ENCODE data around the gene BRI3BP. TPM values are rescaled to one million over a fixed set of nuclear protein-coding genes. Genes with fewer than 3 reads are reported as not detected.

Gene BRI3BP, protein sequence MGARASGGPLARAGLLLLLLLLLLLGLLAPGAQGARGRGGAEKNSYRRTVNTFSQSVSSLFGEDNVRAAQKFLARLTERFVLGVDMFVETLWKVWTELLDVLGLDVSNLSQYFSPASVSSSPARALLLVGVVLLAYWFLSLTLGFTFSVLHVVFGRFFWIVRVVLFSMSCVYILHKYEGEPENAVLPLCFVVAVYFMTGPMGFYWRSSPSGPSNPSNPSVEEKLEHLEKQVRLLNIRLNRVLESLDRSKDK
- total RNA-seq (1 to 10 TPM; 8.9 to 9.5 TPM), polyA plus RNA-seq (1 to 10 TPM; 1.7 to 4.2 TPM)

DNA sequence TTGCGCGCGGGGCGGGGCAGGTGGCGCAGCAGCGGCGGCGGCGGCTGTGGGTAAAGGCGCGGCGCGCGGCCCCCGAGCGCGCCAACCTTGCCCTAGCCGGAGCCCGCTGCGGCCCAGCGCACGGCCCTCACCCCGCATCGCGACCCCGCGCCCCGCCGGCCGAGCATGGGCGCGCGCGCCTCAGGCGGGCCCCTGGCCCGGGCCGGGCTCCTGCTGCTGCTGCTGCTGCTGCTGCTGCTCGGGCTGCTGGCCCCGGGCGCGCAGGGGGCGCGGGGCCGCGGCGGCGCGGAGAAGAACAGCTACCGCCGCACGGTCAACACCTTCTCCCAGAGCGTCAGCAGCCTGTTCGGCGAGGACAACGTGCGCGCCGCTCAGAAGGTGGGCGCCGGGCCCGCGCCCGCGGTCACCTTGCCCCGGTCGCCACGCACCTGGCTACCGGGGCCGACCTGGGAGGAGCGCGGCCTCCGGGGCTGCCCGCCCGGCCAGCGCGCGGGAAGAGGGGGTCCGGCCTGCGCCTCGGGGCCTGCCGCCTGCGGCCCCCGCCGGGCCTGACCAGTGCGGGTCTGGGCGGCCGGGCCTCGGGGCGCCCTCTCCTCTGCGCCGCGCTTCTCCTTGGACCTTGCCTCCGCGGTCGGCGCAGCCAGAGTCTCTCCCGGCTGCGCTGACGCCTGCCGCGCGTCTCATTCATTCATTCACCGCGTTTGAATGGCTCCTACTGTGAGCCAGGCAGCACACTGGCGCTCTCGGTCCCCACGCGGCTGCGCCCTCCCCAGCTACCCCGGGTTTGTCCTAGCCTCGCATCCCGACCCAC, at the start of gene BRI3BP:
TSS of gene BRI3BP (plus strand) at position 20 of the 811 bp plus-strand sequence. CDS start at position 166, 146 bp downstream.
- peak in 3 of 5 donors; percentile 15 to 74 (median 23) for DNase-seq
- intact Hi-C loops (cut with micrococcal nuclease): loop anchor here (1.0 to 2.0 kb wide), 4 partner anchors 54 to 77 kb away; partner anchors contain the start of gene AACS
- H3K36me3 ChIP-seq (ENCODE audit: insufficient read depth, low read length): no peaks in the 10 kb centered on the region
- peaks cover 14 to 35% (median 27%) of the 10 kb centered on the region in 4 donors for H3K4me1 Mint-ChIP-seq
- peaks cover 28% of the 10 kb centered on the region for H3K4me1 ChIP-seq (ENCODE audit: insufficient read depth, low read length)
- peaks cover 0 to 10% of the 10 kb centered on the region in 2 donors for H3K36me3 Mint-ChIP-seq
- peak within 1 kb of the TSS; percentile 91 to 93 (median 92) for H3K4me3 Mint-ChIP-seq
- H3K27me3 ChIP-seq (ENCODE audit: insufficient read depth, low read length): no peaks in the 10 kb centered on the region
- H3K9me3 Mint-ChIP-seq: peaks cover 0 to 2% (median 0%) of the 10 kb centered on the region in 8 donors
- POLR2A ChIA-PET (ENCODE audit: partially characterized antibody): interaction anchor here (0.6 to 4.1 kb wide), 6 partner anchors 54 to 77 kb away, joined by 3 to 44 read pairs (median 6); partner anchors contain the start of gene UBC
- CTCF ChIA-PET (ENCODE audit: partially characterized antibody): interaction anchor here (0.8 to 2.0 kb wide), 5 partner anchors 49 to 87 kb away, joined by 3 to 6 read pairs (median 3); partner anchors contain the start of gene AACS
- H3K4me3 ChIP-seq (ENCODE audit: low read length in 2 of 2): peak within 1 kb of the TSS; percentile 78 to 90
- peak within 1 kb of the TSS; percentile 41 for H3K27ac ChIP-seq (ENCODE audit: low read depth, low read length)
- H3K27ac Mint-ChIP-seq: peak within 1 kb of the TSS; percentile 79 to 95 (median 88)
- H3K9me3 ChIP-seq (ENCODE audit: control insufficient read depth in 1 of 2, low read length in 2 of 2): no peaks in the 10 kb centered on the region
- H3K27me3 Mint-ChIP-seq: no peaks in the 10 kb centered on the region

DNA sequence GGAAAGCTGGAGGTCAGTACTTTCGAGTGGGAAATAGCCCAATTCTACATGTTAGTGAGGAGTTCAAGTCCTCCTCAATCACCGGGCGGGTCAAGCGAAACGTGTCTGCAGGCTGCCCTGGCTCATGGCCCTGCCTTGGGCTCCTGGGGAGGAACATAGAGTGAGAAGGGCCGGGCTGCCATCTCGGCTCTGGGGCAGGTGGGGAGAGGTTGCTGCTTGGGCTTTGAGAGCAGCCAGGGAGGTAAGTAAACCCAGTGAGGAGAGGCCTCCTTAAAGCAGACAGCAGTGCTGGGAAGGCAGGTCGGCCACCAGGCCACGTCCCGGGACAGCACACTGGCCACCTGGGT, 47.0 kb upstream of the BRI3BP start:
- no peaks in the 10 kb centered on the region for H3K27me3 ChIP-seq (ENCODE audit: insufficient read depth, low read length)
- no peaks in the 10 kb centered on the region for H3K27me3 Mint-ChIP-seq
- DNase-seq: no peak
- no peaks in the 10 kb centered on the region for H3K4me1 ChIP-seq (ENCODE audit: insufficient read depth, low read length)
- CTCF ChIA-PET (ENCODE audit: partially characterized antibody): interaction anchor here (16.8 kb wide), 1 partner anchor 32 kb away, joined by 898 read pairs; the partner anchor contains the start of gene UBC
- intact Hi-C loops (cut with micrococcal nuclease): no loop called here
- no peak overlapping the region for H3K27ac ChIP-seq (ENCODE audit: low read depth, low read length)
- H3K9me3 ChIP-seq (ENCODE audit: control insufficient read depth in 1 of 2, low read length in 2 of 2): no peaks in the 10 kb centered on the region
- peak overlapping the region in 1 of 7 donors; percentile 52 for H3K27ac Mint-ChIP-seq
- no peaks in the 10 kb centered on the region for H3K9me3 Mint-ChIP-seq
- H3K4me3 ChIP-seq (ENCODE audit: low read length in 2 of 2): no peak overlapping the region
- no peak overlapping the region for H3K4me3 Mint-ChIP-seq
- H3K4me1 Mint-ChIP-seq: peaks cover 0 to 3% (median 0%) of the 10 kb centered on the region in 4 donors
- POLR2A ChIA-PET (ENCODE audit: partially characterized antibody): no interaction called here
- peaks cover 20 to 35% of the 10 kb centered on the region in 2 donors for H3K36me3 Mint-ChIP-seq
- H3K36me3 ChIP-seq (ENCODE audit: insufficient read depth, low read length): peaks cover 16% of the 10 kb centered on the region

DNA sequence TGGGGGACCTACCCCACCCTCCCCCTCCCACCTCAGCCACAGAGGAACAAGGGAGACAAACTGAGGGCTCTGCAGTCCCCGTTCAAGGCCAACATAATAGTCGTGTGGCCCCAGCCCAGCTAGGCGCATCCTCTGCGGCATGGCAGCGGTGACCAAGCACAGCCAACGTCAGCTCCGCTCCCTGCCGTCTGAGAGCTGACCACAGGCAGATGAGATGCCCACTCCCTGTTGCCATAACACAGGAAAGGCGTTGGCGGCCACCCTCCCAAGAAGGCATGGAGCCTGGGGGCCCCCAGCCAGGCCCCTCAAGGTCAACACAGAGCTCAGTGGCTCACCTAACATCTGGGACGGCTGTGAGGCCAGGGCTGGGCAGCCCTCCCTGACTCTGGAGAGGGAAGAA, 46.4 kb upstream of the BRI3BP start:
- POLR2A ChIA-PET (ENCODE audit: partially characterized antibody): no interaction called here
- no peak overlapping the region for H3K4me3 Mint-ChIP-seq
- H3K9me3 Mint-ChIP-seq: no peaks in the 10 kb centered on the region
- CTCF ChIA-PET (ENCODE audit: partially characterized antibody): interaction anchor here (16.8 kb wide), 1 partner anchor 33 kb away, joined by 898 read pairs; the partner anchor contains the start of gene UBC
- Histone ChIP-seq H3K4me3 (ENCODE audit: low read length in 2 of 2) (no peak overlapping the region), H3K4me1 (ENCODE audit: insufficient read depth, low read length) (no peaks in the 10 kb centered on the region), H3K9me3 (ENCODE audit: control insufficient read depth in 1 of 2, low read length in 2 of 2) (no peaks in the 10 kb centered on the region), H3K36me3 (ENCODE audit: insufficient read depth, low read length) (peaks cover 16% of the 10 kb centered on the region), H3K27ac (ENCODE audit: low read depth, low read length) (no peak overlapping the region), H3K27me3 (ENCODE audit: insufficient read depth, low read length) (no peaks in the 10 kb centered on the region)
- no peaks in the 10 kb centered on the region for H3K27me3 Mint-ChIP-seq
- peaks cover 21 to 36% of the 10 kb centered on the region in 2 donors for H3K36me3 Mint-ChIP-seq
- H3K4me1 Mint-ChIP-seq: peaks cover 0 to 1% (median 0%) of the 10 kb centered on the region in 4 donors
- no peak for DNase-seq
- intact Hi-C loops (cut with micrococcal nuclease): no loop called here
- no peak overlapping the region for H3K27ac Mint-ChIP-seq

DNA sequence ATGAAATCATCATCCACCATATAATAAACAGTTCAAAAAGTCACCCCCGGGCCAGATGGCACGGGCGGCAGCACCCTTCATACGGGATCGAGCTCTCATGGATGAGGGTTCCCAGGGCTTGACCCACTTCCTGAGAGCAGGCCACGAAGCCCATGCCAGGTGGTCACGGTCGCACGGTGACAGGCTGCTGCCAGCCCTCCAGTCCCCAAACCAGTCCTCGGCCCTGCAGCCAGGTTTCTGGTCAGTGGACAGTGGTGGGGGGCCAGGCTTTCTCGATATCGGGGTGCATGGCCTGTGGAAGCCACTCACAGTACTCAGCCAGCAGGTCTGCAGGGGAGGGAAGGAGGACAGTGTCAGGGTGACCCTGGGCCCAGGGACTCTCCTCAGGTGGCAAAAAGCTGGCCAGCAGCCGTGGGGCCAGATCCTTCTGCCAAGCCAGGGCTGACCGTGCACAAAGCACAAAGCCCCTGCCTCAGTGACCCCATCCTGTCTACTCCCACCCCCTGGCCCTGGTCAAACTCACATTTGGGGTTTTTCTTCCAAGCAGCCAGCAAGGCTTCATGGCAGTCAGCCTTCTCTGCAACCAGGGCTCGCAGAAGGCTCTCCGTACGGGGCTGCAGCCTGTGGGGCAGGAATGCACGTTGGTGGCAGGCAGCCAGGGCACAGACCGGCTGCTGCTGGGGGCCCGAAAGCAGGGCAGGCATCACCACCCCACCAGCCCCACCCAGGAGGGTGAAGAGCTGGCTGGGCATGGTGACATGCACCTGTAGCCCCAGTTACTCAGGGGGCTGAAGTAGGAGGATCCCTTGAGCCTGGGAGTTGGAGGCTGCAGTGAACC, 45.7 kb upstream of the BRI3BP start:
- no peak for DNase-seq
- H3K27me3 Mint-ChIP-seq: no peaks in the 10 kb centered on the region
- H3K36me3 ChIP-seq (ENCODE audit: insufficient read depth, low read length): peaks cover 16% of the 10 kb centered on the region
- H3K27ac Mint-ChIP-seq: no peak overlapping the region
- H3K9me3 Mint-ChIP-seq: no peaks in the 10 kb centered on the region
- POLR2A ChIA-PET (ENCODE audit: partially characterized antibody): no interaction called here
- CTCF ChIA-PET (ENCODE audit: partially characterized antibody): interaction anchor here (16.8 kb wide), 1 partner anchor 34 kb away, joined by 898 read pairs; the partner anchor contains the start of gene UBC
- H3K27ac ChIP-seq (ENCODE audit: low read depth, low read length): no peak overlapping the region
- intact Hi-C loops (cut with micrococcal nuclease): no loop called here
- no peak overlapping the region for H3K4me3 Mint-ChIP-seq
- H3K4me1 ChIP-seq (ENCODE audit: insufficient read depth, low read length): no peaks in the 10 kb centered on the region
- no peak overlapping the region for H3K4me3 ChIP-seq (ENCODE audit: low read length in 2 of 2)
- H3K36me3 Mint-ChIP-seq: peaks cover 21 to 38% of the 10 kb centered on the region in 2 donors
- no peaks in the 10 kb centered on the region for H3K27me3 ChIP-seq (ENCODE audit: insufficient read depth, low read length)
- H3K9me3 ChIP-seq (ENCODE audit: control insufficient read depth in 1 of 2, low read length in 2 of 2): no peaks in the 10 kb centered on the region
- no peaks in the 10 kb centered on the region for H3K4me1 Mint-ChIP-seq

DNA sequence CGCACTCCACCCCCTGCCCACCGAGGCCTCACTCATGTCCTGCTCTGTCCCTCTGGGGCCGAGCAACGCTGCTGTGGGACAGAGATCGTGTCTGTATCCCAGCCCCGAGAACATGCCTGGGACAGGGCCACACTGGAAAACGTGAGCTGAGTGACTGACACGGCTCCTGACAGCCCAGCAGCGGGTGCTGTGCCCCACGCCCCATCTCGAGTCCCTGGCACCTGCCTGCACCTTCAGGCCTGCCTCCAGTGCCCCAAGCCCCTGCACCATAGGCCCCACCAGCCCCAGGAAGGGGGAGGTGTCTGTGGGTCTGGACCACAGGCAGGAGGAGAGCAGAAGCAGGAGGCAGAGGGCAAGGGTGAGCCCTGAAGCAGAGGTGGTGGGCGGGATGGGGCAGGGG, 44.4 kb upstream of the BRI3BP start:
- no peaks in the 10 kb centered on the region for H3K9me3 Mint-ChIP-seq
- no peak for DNase-seq
- peaks cover 25 to 43% of the 10 kb centered on the region in 2 donors for H3K36me3 Mint-ChIP-seq
- intact Hi-C loops (cut with micrococcal nuclease): no loop called here
- no peaks in the 10 kb centered on the region for H3K27me3 Mint-ChIP-seq
- ChIA-PET POLR2A (ENCODE audit: partially characterized antibody) (no interaction called here), CTCF (ENCODE audit: partially characterized antibody) (interaction anchor here (16.8 kb wide), 1 partner anchor 35 kb away, joined by 898 read pairs; the partner anchor contains the start of gene UBC)
- H3K27me3 ChIP-seq (ENCODE audit: insufficient read depth, low read length): no peaks in the 10 kb centered on the region
- no peak overlapping the region for H3K4me3 Mint-ChIP-seq
- H3K4me3 ChIP-seq (ENCODE audit: low read length in 2 of 2): no peak overlapping the region
- H3K9me3 ChIP-seq (ENCODE audit: control insufficient read depth in 1 of 2, low read length in 2 of 2): no peaks in the 10 kb centered on the region
- H3K4me1 ChIP-seq (ENCODE audit: insufficient read depth, low read length): no peaks in the 10 kb centered on the region
- H3K4me1 Mint-ChIP-seq: no peaks in the 10 kb centered on the region
- no peak overlapping the region for H3K27ac Mint-ChIP-seq
- H3K36me3 ChIP-seq (ENCODE audit: insufficient read depth, low read length): peaks cover 22% of the 10 kb centered on the region
- H3K27ac ChIP-seq (ENCODE audit: low read depth, low read length): no peak overlapping the region

DNA sequence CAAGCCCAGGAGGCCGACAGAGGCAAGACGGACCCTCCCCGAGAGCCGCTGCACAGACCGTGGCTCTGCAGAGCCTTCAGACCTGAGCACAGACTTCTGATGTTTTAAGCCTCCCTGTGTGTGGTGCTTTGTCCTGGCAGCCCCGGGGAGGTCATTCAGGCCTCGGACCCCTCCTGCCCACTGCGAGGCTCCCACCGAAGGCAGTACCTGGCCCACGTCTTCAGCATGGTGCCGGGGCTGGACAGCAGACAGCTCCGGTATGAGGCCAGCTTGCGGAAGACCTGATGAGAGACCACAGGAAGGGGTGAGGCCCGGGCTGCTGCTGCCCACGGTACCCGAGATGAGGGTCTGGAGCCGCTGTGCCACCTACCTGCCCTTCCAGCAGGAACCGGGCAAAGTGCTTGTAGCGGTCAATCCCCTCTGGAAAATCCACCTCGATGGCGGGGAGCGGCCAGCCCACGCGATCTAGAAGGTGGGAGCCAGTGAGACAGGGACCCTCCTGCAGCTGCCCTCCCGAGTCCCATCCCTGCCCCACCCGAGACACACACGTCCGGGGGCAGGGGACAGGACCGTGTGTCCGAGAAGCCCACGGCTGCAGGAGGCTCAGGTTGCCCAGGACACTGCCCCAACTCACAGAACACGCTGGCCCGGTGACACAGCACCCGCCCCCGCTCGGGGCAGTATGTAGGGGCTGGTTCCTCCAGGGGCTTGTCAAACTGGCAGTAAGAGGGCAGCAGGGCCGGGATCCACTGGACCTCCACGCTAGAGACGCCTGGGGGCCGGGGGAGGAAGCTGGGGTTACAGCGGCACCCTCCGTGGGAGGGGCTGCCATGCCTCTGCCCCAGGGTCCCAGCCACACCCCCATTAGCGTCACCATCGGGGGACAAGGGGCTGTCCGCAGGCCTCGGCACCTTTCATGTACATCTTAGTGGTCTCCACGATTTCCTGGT, 43.4 kb upstream of the BRI3BP start:
- DNase-seq: no peak
- Mint-ChIP-seq H3K4me3 (no peak overlapping the region), H3K27me3 (no peaks in the 10 kb centered on the region), H3K4me1 (no peaks in the 10 kb centered on the region), H3K9me3 (no peaks in the 10 kb centered on the region), H3K27ac (no peak overlapping the region), H3K36me3 (peaks cover 25 to 49% of the 10 kb centered on the region in 2 donors)
- CTCF ChIA-PET (ENCODE audit: partially characterized antibody): interaction anchor here (16.8 kb wide), 1 partner anchor 36 kb away, joined by 898 read pairs; the partner anchor contains the start of gene UBC
- Histone ChIP-seq H3K36me3 (ENCODE audit: insufficient read depth, low read length) (peaks cover 26% of the 10 kb centered on the region), H3K9me3 (ENCODE audit: control insufficient read depth in 1 of 2, low read length in 2 of 2) (no peaks in the 10 kb centered on the region), H3K4me1 (ENCODE audit: insufficient read depth, low read length) (no peaks in the 10 kb centered on the region), H3K27me3 (ENCODE audit: insufficient read depth, low read length) (no peaks in the 10 kb centered on the region), H3K27ac (ENCODE audit: low read depth, low read length) (no peak overlapping the region), H3K4me3 (ENCODE audit: low read length in 2 of 2) (no peak overlapping the region)
- intact Hi-C loops (cut with micrococcal nuclease): no loop called here
- POLR2A ChIA-PET (ENCODE audit: partially characterized antibody): no interaction called here

All from CD4-positive, alpha-beta memory T cell (primary cell).